Loucy (cell line): ENCODE data around the gene STPG2.

Experiments
- H2AFZ ChIP-seq: fragments of 200-600 bp; sonication (generic); 2 replicates; pipeline ENCODE4 v1.6.0; 2016; ENCODE audit warnings: antibody characterized with exemption, mild to moderate bottlenecking, low read length, moderate library complexity
- H3F3A ChIP-seq: fragments of 200-600 bp; 2 replicates; pipeline ENCODE4 v1.6.0; 2016; ENCODE audit warnings: antibody characterized with exemption, low read depth, mild to moderate bottlenecking
- H3K27me3 ChIP-seq: fragments of 200-600 bp; sonication (generic); 2 replicates; pipeline ENCODE4 v1.6.1; 2014; ENCODE audit warnings: low read length, mild to moderate bottlenecking; ENCODE audit not compliant: insufficient read depth, poor library complexity, severe bottlenecking
- H3K36me3 ChIP-seq: fragments of 200-600 bp; sonication (generic); 2 replicates; pipeline ENCODE4 v1.6.1; 2016; ENCODE audit warnings: low read length; ENCODE audit not compliant: insufficient read depth
- H3K4me1 ChIP-seq: fragments of 200-600 bp; sonication (generic); 2 replicates; pipeline ENCODE4 v1.5.1; 2014; ENCODE audit warnings: low read length, mild to moderate bottlenecking; ENCODE audit not compliant: insufficient read depth, poor library complexity, severe bottlenecking
- H3K4me2 ChIP-seq: fragments of 200-600 bp; sonication (generic); 2 replicates; pipeline ENCODE4 v1.6.0; 2014; ENCODE audit warnings: antibody characterized with exemption, low read length, low read depth, mild to moderate bottlenecking; ENCODE audit not compliant: poor library complexity, severe bottlenecking
- H3K4me3 ChIP-seq: fragments of 200-600 bp; sonication (generic); 2 replicates; pipeline ENCODE4 v1.5.1; 2014; ENCODE audit warnings: low read length, mild to moderate bottlenecking, mixed read lengths; ENCODE audit not compliant: poor library complexity, severe bottlenecking
- H3K79me2 ChIP-seq: fragments of 200-600 bp; sonication (generic); 2 replicates; pipeline ENCODE4 v1.6.1; 2014; ENCODE audit warnings: low read length; ENCODE audit not compliant: insufficient read depth
- H3K9ac ChIP-seq: fragments of 200-600 bp; sonication (generic); 2 replicates; pipeline ENCODE4 v1.6.0; 2014; ENCODE audit warnings: mild to moderate bottlenecking, low read depth, low read length, moderate library complexity; ENCODE audit not compliant: poor library complexity, severe bottlenecking
- H3K9me2 ChIP-seq: fragments of 200-600 bp; sonication (generic); replicated peaks from 2 replicates; pipeline ENCODE4 v1.6.1; 2016; ENCODE audit warnings: low read depth, low read length, mixed read lengths
- H3K9me3 ChIP-seq: fragments of 200-600 bp; sonication (generic); 2 replicates; pipeline ENCODE4 v1.6.1; 2014; ENCODE audit warnings: mild to moderate bottlenecking, antibody characterized with exemption, low read length, low read depth; ENCODE audit not compliant: insufficient read depth
- H4K20me1 ChIP-seq: fragments of 200-600 bp; sonication (generic); 2 replicates; pipeline ENCODE4 v1.6.0; 2014; ENCODE audit warnings: antibody characterized with exemption, low read length, mild to moderate bottlenecking; ENCODE audit not compliant: insufficient read depth, poor library complexity, severe bottlenecking
- EZH2phosphoT487 ChIP-seq: fragments of 200-600 bp; IDR thresholded peaks from 2 replicates; pipeline ENCODE4 v1.6.1; 2018; ENCODE audit warnings: antibody characterized with exemption, mild to moderate bottlenecking, moderate library complexity, borderline replicate concordance
- TF ChIP-seq, protein P1 (sequence below): fragments of 200-600 bp; sonication (generic); conservative IDR thresholded peaks from 2 replicates; pipeline ENCODE4 v1.5.1; 2014; ENCODE audit warnings: mild to moderate bottlenecking, antibody characterized with exemption, low read length

STPG2 gene

DNA sequence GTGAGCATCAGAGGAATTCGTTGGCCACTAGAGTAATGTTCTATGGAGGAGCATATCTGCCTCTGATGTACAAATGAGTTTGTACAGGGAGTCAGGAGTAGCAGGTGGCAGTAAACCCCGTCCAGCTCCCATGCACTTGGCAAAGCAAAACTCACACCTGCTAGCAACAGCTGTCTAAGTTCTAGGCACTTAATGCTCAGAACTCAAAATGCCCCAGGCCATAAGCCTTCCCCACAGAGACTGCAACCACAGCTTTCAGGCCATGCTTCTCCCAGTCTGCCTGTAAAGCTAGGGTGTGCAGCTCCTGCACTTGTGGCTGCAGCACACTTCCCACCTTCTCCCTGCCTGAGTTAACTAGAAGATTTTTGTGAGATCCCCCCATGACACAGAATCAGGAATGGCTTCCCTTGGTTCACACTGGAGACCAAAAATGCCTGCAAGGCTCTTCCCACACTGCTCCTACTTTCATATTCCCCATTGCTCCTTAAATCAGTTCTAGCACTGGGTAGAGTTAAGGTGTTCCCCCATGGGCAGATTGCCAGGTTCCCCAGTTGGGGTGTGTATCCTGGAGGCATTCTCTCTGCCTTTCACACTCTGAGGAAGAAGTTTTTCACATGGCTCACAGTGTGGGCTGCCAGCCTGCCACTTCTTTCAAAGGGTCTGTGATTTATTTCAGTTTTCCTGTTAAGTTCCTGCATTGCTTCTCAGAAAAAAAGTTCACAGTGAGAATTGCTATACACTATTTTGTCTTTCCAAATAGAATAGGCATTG, 189.9 kb downstream of the STPG2 start:
- Histone ChIP-seq H3K79me2 (no peaks in the 10 kb centered on the region), H4K20me1 (no peaks in the 10 kb centered on the region), H3F3A (no peaks in the 10 kb centered on the region), H3K9ac (no peak overlapping the region), H3K9me3 (no peaks in the 10 kb centered on the region), H3K4me1 (no peaks in the 10 kb centered on the region), H3K36me3 (no peaks in the 10 kb centered on the region), H3K4me2 (no peak overlapping the region), H3K9me2 (no peaks in the 10 kb centered on the region), H2AFZ (no peak overlapping the region), H3K27me3 (no peaks in the 10 kb centered on the region), H3K4me3 (no peak overlapping the region)
- no peak for TF ChIP-seq EZH2phosphoT487
- TF ChIP-seq, protein P1, sequence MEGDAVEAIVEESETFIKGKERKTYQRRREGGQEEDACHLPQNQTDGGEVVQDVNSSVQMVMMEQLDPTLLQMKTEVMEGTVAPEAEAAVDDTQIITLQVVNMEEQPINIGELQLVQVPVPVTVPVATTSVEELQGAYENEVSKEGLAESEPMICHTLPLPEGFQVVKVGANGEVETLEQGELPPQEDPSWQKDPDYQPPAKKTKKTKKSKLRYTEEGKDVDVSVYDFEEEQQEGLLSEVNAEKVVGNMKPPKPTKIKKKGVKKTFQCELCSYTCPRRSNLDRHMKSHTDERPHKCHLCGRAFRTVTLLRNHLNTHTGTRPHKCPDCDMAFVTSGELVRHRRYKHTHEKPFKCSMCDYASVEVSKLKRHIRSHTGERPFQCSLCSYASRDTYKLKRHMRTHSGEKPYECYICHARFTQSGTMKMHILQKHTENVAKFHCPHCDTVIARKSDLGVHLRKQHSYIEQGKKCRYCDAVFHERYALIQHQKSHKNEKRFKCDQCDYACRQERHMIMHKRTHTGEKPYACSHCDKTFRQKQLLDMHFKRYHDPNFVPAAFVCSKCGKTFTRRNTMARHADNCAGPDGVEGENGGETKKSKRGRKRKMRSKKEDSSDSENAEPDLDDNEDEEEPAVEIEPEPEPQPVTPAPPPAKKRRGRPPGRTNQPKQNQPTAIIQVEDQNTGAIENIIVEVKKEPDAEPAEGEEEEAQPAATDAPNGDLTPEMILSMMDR = no peak

DNA sequence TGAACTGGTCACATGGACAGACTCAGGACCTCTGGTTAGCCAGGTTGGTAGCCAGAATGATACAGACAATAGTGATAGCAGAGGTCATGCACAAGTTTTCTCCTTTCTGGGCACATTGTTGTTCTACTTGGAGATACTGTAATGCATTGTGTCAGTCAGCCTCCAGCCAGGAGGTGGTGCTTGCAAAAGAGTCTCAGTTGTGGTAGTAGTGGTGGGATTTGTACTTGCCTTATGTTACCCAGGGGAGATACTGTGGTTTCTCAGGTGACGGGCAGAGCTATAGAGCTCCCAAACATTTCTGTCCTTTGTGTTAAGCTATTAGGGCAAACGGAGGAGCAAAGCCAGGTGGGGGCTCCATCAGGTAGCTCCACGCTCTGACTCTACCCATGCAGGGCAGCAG, 190.5 kb downstream of the STPG2 start:
- Histone ChIP-seq H2AFZ (no peak overlapping the region), H3K4me1 (no peaks in the 10 kb centered on the region), H3K36me3 (no peaks in the 10 kb centered on the region), H3K4me3 (no peak overlapping the region), H3K27me3 (no peaks in the 10 kb centered on the region), H3K9me3 (no peaks in the 10 kb centered on the region), H3K79me2 (no peaks in the 10 kb centered on the region), H4K20me1 (no peaks in the 10 kb centered on the region), H3F3A (no peaks in the 10 kb centered on the region), H3K4me2 (no peak overlapping the region), H3K9me2 (no peaks in the 10 kb centered on the region), H3K9ac (no peak overlapping the region)
- TF ChIP-seq, protein P1 = no peak
- TF ChIP-seq EZH2phosphoT487 = no peak

DNA sequence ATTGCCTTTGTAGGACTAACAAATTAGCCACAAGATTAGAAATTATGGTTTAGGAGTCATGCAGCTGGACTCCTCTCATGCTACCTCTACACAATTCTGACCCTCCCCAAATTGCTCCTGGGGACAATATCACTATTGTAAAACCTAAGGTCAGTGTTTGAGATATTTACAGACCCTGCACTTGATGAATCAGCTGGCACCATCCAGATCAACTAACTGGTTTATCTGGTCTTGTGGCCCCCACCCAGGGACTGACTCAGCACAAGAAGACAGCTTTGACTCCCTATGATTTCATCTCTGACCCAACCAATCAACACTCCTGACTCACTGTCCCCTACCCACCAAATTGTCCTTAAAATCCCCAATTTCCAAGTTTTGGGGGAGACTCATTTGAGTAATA, 192.4 kb downstream of the STPG2 start:
- H3K4me1 ChIP-seq = no peaks in the 10 kb centered on the region
- no peak overlapping the region for H3K9ac ChIP-seq
- no peaks in the 10 kb centered on the region for H3K79me2 ChIP-seq
- H3K4me3 ChIP-seq = no peak overlapping the region
- no peak overlapping the region for H2AFZ ChIP-seq
- no peak for TF ChIP-seq EZH2phosphoT487
- no peaks in the 10 kb centered on the region for H3K36me3 ChIP-seq
- H3K9me3 ChIP-seq = no peaks in the 10 kb centered on the region
- no peaks in the 10 kb centered on the region for H3F3A ChIP-seq
- H3K27me3 ChIP-seq = no peaks in the 10 kb centered on the region
- H3K9me2 ChIP-seq = no peaks in the 10 kb centered on the region
- no peak overlapping the region for H3K4me2 ChIP-seq
- H4K20me1 ChIP-seq = no peaks in the 10 kb centered on the region

DNA sequence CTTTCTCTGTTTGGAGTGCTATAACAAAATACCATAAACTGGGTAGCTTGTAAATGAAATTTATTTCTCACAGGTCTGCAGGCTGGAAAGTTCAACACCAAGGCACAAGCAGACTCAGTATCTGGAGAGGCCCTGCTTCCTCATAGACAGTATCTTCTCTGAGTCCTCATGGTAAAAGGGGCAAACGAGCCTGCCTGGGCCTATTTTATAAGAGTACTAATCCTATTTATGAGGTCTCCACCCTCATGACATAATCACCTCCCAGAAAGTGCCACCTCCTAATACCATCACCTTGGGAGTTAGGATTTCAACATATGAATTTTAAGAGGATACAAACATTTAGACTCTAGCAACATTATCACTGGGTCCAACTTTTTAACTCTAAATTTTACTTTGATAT, 200.3 kb downstream of the STPG2 start:
- H3F3A ChIP-seq = no peaks in the 10 kb centered on the region
- no peaks in the 10 kb centered on the region for H3K79me2 ChIP-seq
- H3K9me2 ChIP-seq = no peaks in the 10 kb centered on the region
- H3K9me3 ChIP-seq = no peaks in the 10 kb centered on the region; the same call in 1 of the 2 replicates
- TF ChIP-seq, protein P1 = no peak
- no peak for TF ChIP-seq EZH2phosphoT487
- no peaks in the 10 kb centered on the region for H3K27me3 ChIP-seq
- H3K4me1 ChIP-seq = no peaks in the 10 kb centered on the region
- no peaks in the 10 kb centered on the region for H4K20me1 ChIP-seq
- H3K9ac ChIP-seq = no peak overlapping the region
- no peaks in the 10 kb centered on the region for H3K36me3 ChIP-seq
- H2AFZ ChIP-seq = no peak overlapping the region
- no peak overlapping the region for H3K4me3 ChIP-seq
- no peak overlapping the region for H3K4me2 ChIP-seq
